Stomach (tissue), 4 donors: ENCODE results near the gene FADS2.

Source experiments
- POLR2A ChIP-seq, 4 donors: fragments of 450-650 bp; IDR thresholded peaks; one replicate each; pipeline ENCODE4 v1.6.1; 2016; ENCODE audit warnings: antibody characterized with exemption in 4 of 4, control low read depth in 2 of 4, mild to moderate bottlenecking in 1 of 4, moderate library complexity in 1 of 4
- TF ChIP-seq, protein P1 (sequence below), 7 experiments: fragments of 450-650 bp in 4 of 7; fragments of 200-600 bp in 3 of 7; sonication (generic) in 3 of 7; IDR thresholded peaks; one replicate each; pipeline ENCODE4 v1.5.1; 2016 to 2019; ENCODE audit warnings: antibody characterized with exemption in 7 of 7, control low read depth in 2 of 7, mild to moderate bottlenecking in 1 of 7

DNA sequence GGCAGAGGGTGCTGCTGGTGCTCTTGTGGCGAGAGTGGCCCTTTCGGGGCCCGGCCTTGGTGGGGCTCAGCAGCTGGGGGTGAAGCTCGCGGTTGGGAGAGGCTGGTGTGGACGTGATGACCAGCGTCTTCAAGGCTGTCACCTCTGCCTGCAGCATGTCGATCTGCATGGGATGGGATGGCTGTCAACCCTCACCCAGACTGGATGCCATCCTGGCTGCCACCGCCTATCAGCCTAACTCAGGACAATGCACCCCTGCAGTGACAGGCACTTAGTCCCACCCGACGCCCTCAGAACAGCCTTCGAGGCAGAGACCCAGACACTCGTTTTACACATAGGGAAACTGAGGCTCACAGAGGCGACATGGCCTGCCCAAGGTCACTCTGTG is 78.4 kb downstream of the FADS2 start:
- no peak for TF ChIP-seq POLR2A (IDR thresholded peaks at IDR 0.05)
- TF ChIP-seq, protein P1, sequence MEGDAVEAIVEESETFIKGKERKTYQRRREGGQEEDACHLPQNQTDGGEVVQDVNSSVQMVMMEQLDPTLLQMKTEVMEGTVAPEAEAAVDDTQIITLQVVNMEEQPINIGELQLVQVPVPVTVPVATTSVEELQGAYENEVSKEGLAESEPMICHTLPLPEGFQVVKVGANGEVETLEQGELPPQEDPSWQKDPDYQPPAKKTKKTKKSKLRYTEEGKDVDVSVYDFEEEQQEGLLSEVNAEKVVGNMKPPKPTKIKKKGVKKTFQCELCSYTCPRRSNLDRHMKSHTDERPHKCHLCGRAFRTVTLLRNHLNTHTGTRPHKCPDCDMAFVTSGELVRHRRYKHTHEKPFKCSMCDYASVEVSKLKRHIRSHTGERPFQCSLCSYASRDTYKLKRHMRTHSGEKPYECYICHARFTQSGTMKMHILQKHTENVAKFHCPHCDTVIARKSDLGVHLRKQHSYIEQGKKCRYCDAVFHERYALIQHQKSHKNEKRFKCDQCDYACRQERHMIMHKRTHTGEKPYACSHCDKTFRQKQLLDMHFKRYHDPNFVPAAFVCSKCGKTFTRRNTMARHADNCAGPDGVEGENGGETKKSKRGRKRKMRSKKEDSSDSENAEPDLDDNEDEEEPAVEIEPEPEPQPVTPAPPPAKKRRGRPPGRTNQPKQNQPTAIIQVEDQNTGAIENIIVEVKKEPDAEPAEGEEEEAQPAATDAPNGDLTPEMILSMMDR (IDR thresholded peaks at IDR 0.05), result no peak
